Transverse colon (tissue), 4 donors: ENCODE measurements around the gene KCND2. TPM values are rescaled to one million over a fixed set of nuclear protein-coding genes. Genes with fewer than 3 reads are reported as not detected.

Experiments
- DNase-seq: peaks from one replicate; pipeline ENCODE4 v3.0.0-alpha.2; 2019
- H3K27ac ChIP-seq, 4 donors: fragments of 200-600 bp; sonication (generic); 2 replicates each; pipeline ENCODE4 v1.5.1; 2016 to 2018; ENCODE audit warnings: inconsistent platforms in 4 of 4
- H3K27me3 ChIP-seq: fragments of 200-600 bp; sonication (generic); 2 replicates; pipeline ENCODE4 v1.5.1; 2017; ENCODE audit warnings: inconsistent platforms
- H3K36me3 ChIP-seq, 4 donors: fragments of 200-600 bp; sonication (generic); 2 replicates each; pipeline ENCODE4 v1.5.1; 2017 to 2019; ENCODE audit warnings: inconsistent platforms in 4 of 4
- H3K4me1 ChIP-seq, 4 donors: fragments of 200-600 bp; sonication (generic); 2 replicates each; pipeline ENCODE4 v1.5.1; 2017 to 2020; ENCODE audit warnings: inconsistent platforms in 4 of 4
- H3K4me3 ChIP-seq, 4 donors: fragments of 200-600 bp; sonication (generic); 1 replicate in 1 of 4; 2 replicates in 3 of 4; pipeline versions ENCODE4 v1.5.1 to v1.6.1; 2017 to 2019; ENCODE audit warnings: inconsistent platforms in 4 of 4
- H3K9me3 ChIP-seq, 2 donors: fragments of 200-600 bp; sonication (generic); 2 replicates each; pipeline ENCODE4 v1.5.1; 2017 to 2019; ENCODE audit warnings: inconsistent platforms in 2 of 2
- EP300 ChIP-seq: sonication (generic); formaldehyde crosslinking; IDR thresholded peaks from one replicate; pipeline ENCODE4 v1.6.1; 2017; ENCODE audit warnings: antibody characterized with exemption, low read depth
- POLR2A ChIP-seq: fragments of 450-650 bp; IDR thresholded peaks from one replicate; pipeline ENCODE4 v1.6.1; 2016; ENCODE audit warnings: antibody characterized with exemption, mild to moderate bottlenecking, moderate library complexity
- POLR2AphosphoS5 ChIP-seq, 3 donors: sonication (generic); formaldehyde crosslinking; IDR thresholded peaks; one replicate each; pipeline ENCODE4 v1.6.1; 2016; ENCODE audit warnings: antibody characterized with exemption in 3 of 3
- WGBS, 2 donors: methylation state at CpG; one replicate each; pipeline ENCODE4 v1.1.5; 2018; ENCODE audit warnings: low coverage in 1 of 2; 5-methylcytosine and 5-hydroxymethylcytosine counted together
- in situ Hi-C, 4 donors: fragments of 200-750 bp; cut with MboI; loops; one replicate each; pipeline versions ENCODE4 v1.15.0 to v1.15.1; 2017; ENCODE audit warnings: low sequenced_read_pairs in 3 of 4, low pct_ligation_motif_present in 1 of 4, low pct_unique_long_range_greater_than_20kb in 1 of 4
- intact Hi-C: fragments of 100-400 bp; cut with DNase I; formaldehyde crosslinking; loops from one replicate; pipeline ENCODE4 v1.15.1; 2023; ENCODE audit warnings: low total_unique reads
- total RNA-seq, 4 donors: library from RNA; depleted of rRNA; stranded (reverse); fragments of >200 nt; gene quantifications; one replicate each; pipeline ENCODE4 v1.1.0, GENCODE V29; 2016
- TF ChIP-seq, protein P1 (sequence below), 5 experiments: fragments of 200-600 bp in 3 of 5; fragments of 450-650 bp in 2 of 5; sonication (generic) in 3 of 5; IDR thresholded peaks; 1 replicate in 2 of 5; 2 replicates in 3 of 5; pipeline ENCODE4 v1.5.1; 2016 to 2017; ENCODE audit warnings: antibody characterized with exemption in 5 of 5, inconsistent platforms in 3 of 5, mild to moderate bottlenecking in 2 of 5, moderate library complexity in 1 of 5

The KCND2 gene
- total RNA-seq, 4 donors from 2014 or later: 0.14 to 1.00 (median 0.32) TPM; not detected in 1

DNA sequence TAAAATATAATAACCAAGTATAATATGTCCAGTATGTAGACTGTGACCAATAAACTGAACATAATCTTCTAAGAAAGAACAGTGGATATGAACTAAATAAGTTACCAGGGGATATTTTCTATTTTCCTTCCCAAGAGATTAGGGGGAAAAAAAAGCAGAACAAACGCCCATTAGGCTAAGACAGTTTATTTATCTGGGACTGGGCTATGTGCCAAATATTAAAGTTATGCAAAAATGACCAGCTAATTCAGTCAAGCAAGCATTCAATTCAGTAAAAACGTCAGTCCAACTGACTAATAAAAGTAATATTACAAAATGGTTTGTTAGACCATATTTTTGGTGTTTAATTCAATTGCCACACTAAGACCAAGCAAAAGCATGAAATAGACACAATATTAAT is 462.8 kb downstream of the KCND2 start:
- no peak for DNase-seq

DNA sequence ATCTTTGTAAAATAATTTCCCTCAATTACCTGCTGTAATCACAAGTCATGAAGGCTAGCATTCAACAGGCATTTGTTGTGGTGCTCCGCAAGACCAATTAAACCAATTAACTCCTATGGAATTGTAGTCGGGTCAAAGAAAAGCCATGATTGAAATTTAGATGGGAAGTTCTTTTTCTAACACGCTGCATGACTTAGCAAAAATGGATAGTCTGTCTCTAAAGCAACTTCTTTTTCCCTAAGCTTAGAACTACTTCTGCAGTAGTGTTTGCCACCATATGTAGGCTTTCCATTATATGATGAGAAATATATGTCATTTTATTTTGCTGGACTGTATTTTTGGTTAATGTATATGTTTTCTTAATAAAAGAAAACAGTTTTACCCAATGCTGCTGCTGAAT is 465.8 kb downstream of the KCND2 start:
- Histone ChIP-seq H3K4me1 (no peaks in the 10 kb centered on the region), H3K4me3 (no peak overlapping the region), H3K27me3 (no peaks in the 10 kb centered on the region), H3K9me3 (no peaks in the 10 kb centered on the region), H3K36me3 (no peaks in the 10 kb centered on the region), H3K27ac (no peak overlapping the region)
- intact Hi-C loops: no loop called here
- in situ Hi-C loops: no loop called here
- TF ChIP-seq POLR2A (no peak), EP300 (no peak), POLR2AphosphoS5 (IDR thresholded peaks at IDR 0.05) (no peak)
- TF ChIP-seq, protein P1, sequence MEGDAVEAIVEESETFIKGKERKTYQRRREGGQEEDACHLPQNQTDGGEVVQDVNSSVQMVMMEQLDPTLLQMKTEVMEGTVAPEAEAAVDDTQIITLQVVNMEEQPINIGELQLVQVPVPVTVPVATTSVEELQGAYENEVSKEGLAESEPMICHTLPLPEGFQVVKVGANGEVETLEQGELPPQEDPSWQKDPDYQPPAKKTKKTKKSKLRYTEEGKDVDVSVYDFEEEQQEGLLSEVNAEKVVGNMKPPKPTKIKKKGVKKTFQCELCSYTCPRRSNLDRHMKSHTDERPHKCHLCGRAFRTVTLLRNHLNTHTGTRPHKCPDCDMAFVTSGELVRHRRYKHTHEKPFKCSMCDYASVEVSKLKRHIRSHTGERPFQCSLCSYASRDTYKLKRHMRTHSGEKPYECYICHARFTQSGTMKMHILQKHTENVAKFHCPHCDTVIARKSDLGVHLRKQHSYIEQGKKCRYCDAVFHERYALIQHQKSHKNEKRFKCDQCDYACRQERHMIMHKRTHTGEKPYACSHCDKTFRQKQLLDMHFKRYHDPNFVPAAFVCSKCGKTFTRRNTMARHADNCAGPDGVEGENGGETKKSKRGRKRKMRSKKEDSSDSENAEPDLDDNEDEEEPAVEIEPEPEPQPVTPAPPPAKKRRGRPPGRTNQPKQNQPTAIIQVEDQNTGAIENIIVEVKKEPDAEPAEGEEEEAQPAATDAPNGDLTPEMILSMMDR (IDR thresholded peaks at IDR 0.05): no peak
- WGBS, 2 donors: 77 to 79% methylated on average over 3 of the region's 3 CpGs
- no peak for DNase-seq

More for the DNA sequence above, 462.8 kb downstream of the KCND2 start:
- no peak overlapping the region for H3K4me3 ChIP-seq
- H3K27ac ChIP-seq: no peak overlapping the region
- in situ Hi-C loops (no loop called here), intact Hi-C loops (no loop called here)
- H3K9me3 ChIP-seq: no peaks in the 10 kb centered on the region
- no peaks in the 10 kb centered on the region for H3K4me1 ChIP-seq
- no peaks in the 10 kb centered on the region for H3K27me3 ChIP-seq
- H3K36me3 ChIP-seq: no peaks in the 10 kb centered on the region
- TF ChIP-seq POLR2A (no peak), POLR2AphosphoS5 (IDR thresholded peaks at IDR 0.05) (no peak), EP300 (no peak)
- TF ChIP-seq, protein P1 (IDR thresholded peaks at IDR 0.05): no peak
- WGBS, 2 donors: 28 to 31% methylated on average over 2 of the region's 2 CpGs

DNA sequence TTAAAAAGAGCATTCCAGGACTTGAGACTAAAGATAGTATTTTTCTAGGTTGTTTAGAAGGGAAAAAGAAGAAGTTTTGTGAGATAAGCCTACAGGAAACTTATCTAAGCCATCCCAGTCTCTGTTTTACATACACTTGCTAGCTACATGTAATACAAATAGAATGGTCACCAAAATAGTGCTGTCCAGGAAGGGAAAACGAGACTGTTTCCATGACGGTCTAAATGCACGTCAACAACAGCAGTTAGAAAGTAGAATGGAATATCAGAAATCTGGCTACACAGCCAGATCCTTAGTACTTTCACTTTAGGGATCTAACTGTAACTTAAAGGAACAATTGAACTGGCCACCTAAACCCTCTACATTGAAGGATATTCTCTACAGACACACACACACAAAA is 467.4 kb downstream of the KCND2 start:
- H3K27me3 ChIP-seq: no peaks in the 10 kb centered on the region
- 28 to 31% methylated on average over 3 of the region's 3 CpGs for WGBS, 2 donors
- H3K27ac ChIP-seq: no peak overlapping the region
- H3K4me1 ChIP-seq: no peaks in the 10 kb centered on the region
- no peaks in the 10 kb centered on the region for H3K36me3 ChIP-seq
- DNase-seq: no peak
- TF ChIP-seq EP300 (no peak), POLR2AphosphoS5 (IDR thresholded peaks at IDR 0.05) (no peak), POLR2A (no peak)
- TF ChIP-seq, protein P1 (IDR thresholded peaks at IDR 0.05): no peak
- H3K4me3 ChIP-seq: no peak overlapping the region
- in situ Hi-C loops (no loop called here), intact Hi-C loops (no loop called here)
- H3K9me3 ChIP-seq: no peaks in the 10 kb centered on the region

DNA sequence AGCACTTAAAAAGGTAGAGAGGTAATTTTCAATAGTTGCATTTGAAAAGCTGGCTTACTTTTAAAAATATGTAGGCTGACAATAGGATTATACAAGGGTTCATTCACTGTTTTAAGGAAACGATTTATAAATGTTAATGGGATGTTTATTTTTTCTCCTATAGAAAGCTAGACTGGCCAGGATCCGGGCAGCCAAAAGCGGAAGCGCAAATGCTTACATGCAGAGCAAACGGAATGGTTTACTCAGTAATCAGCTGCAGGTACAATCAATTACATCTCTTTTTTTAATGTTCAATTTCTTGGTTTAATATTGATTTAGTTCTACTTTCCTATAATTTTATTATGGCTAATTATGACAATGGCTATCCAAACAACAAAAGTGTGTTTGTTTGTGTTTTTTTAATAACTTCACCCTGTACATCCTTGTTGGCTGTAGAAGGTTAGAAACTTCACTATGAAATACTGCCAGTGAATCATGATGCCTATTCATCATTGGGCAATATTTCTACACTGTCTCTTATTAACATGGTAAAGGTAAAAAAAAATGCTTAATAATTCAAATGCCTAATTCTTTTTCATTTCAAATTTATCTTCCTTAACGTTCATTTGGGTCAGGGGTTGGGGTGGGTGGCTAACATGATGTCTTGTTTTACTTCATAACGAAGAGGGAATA is 468.5 kb downstream of the KCND2 start:
- WGBS, 2 donors: 64% methylated on average over 7 of the region's 7 CpGs
- Histone ChIP-seq H3K4me3 (no peak overlapping the region), H3K9me3 (no peaks in the 10 kb centered on the region), H3K4me1 (no peaks in the 10 kb centered on the region), H3K27me3 (no peaks in the 10 kb centered on the region), H3K36me3 (no peaks in the 10 kb centered on the region), H3K27ac (no peak overlapping the region)
- intact Hi-C loops: loop anchor here (1.0 kb wide), 1 partner anchor 24 kb away; no protein-coding TSS in a partner anchor
- TF ChIP-seq, protein P1 (IDR thresholded peaks at IDR 0.05): no peak
- TF ChIP-seq POLR2A (no peak), EP300 (no peak), POLR2AphosphoS5 (IDR thresholded peaks at IDR 0.05) (no peak)
- no peak for DNase-seq
- in situ Hi-C loops: no loop called here
